ENCODE data around the gene PCDHA4.

Gene PCDHA4

GRCh38 chr5:140855772-140856674 lies 49.2 kb downstream of the PCDHA4 start, which contains the start of gene PCDHA10:
Gene PCDHA10 (plus strand): TSS chr5:140855897. CDS start chr5:140856049, 152 bp downstream.
- Histone ChIP-seq H3K4me3 (ENCODE audit: low read depth, low read length) (peak within 1 kb of the TSS; percentile 77), H3K9me3 (no peaks in the 10 kb centered on the region; the same call in 1 of the 2 replicates), H3K4me1 (no peaks in the 10 kb centered on the region), H3K36me3 (no peaks in the 10 kb centered on the region), H3K27me3 (no peaks in the 10 kb centered on the region)
- DNase-seq: peak; percentile 49
- peak; percentile 66 for TF ChIP-seq CTCF (IDR thresholded peaks at IDR 0.05; ENCODE audit: low read depth, low read length)

- TF ChIP-seq CTCF (IDR thresholded peaks at IDR 0.05; ENCODE audit: low read depth, low read length): no peak
- H3K27me3 ChIP-seq: no peaks in the 10 kb centered on the region
- no peaks in the 10 kb centered on the region; the same call in 1 of the 2 replicates for H3K9me3 ChIP-seq
- H3K4me1 ChIP-seq: no peaks in the 10 kb centered on the region
- H3K4me3 ChIP-seq (ENCODE audit: low read depth, low read length): no peak overlapping the region
- DNase-seq: no peak
- H3K36me3 ChIP-seq: no peaks in the 10 kb centered on the region; the same call in 1 of the 2 replicates
Observed at GRCh38 chr5:140857177-140857986, 50.5 kb downstream of the PCDHA4 start.

- TF ChIP-seq CTCF (IDR thresholded peaks at IDR 0.05; ENCODE audit: low read depth, low read length): no peak
- Histone ChIP-seq H3K27me3 (no peaks in the 10 kb centered on the region), H3K9me3 (no peaks in the 10 kb centered on the region; the same call in 1 of the 2 replicates), H3K4me1 (no peaks in the 10 kb centered on the region), H3K4me3 (ENCODE audit: low read depth, low read length) (no peak overlapping the region), H3K36me3 (no peaks in the 10 kb centered on the region; the same call in none of the 2 replicates)
- no peak for DNase-seq
Observed at GRCh38 chr5:140857987-140858240, 51.0 kb downstream of the PCDHA4 start.

- H3K9me3 ChIP-seq: no peaks in the 10 kb centered on the region; the same call in 1 of the 2 replicates
- no peak for DNase-seq
- no peak for TF ChIP-seq CTCF (IDR thresholded peaks at IDR 0.05; ENCODE audit: low read depth, low read length)
- no peaks in the 10 kb centered on the region for H3K4me1 ChIP-seq
- H3K36me3 ChIP-seq: no peaks in the 10 kb centered on the region; the same call in none of the 2 replicates
- H3K4me3 ChIP-seq (ENCODE audit: low read depth, low read length): no peak overlapping the region
- H3K27me3 ChIP-seq: no peaks in the 10 kb centered on the region
Observed at GRCh38 chr5:140862441-140863295, 55.8 kb downstream of the PCDHA4 start.

All from BE2C (cell line).